Measurements from ENCODE around the gene AGAP1. TPM values are rescaled to one million over a fixed set of nuclear protein-coding genes. Genes with fewer than 3 reads are reported as not detected.

AGAP1 gene
- total RNA-seq, 1 donor from 2014 or later: 43.8 TPM

DNA sequence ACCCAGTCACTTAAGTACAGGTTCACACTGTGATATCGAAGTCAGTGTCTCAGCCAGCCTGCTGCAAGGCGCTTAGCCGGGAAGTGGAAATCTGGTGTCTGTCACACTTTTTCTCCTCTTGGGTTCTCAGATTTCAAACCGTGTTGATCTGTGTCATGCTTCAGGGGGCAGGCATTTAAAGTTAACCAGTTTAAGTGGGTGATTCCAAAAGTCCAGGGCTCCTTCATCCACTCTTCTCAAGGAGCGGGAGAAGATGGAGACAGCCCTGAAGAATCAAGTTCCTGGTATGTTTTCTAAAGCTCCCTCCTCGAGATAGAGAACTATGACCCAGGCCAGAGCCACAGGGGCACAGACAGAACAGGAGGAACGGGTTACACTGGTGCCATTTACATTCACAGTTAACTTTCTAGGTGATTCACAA is 342.7 kb downstream of the AGAP1 start:
- no peak overlapping the region for H3K4me3 Mint-ChIP-seq (ENCODE audit: unreplicated experiment)
- H3K4me1 Mint-ChIP-seq (ENCODE audit: unreplicated experiment): peaks cover 3% of the 10 kb centered on the region
- H3K9me3 Mint-ChIP-seq (ENCODE audit: unreplicated experiment): no peaks in the 10 kb centered on the region
- H3K36me3 Mint-ChIP-seq (ENCODE audit: unreplicated experiment): peaks cover 2% of the 10 kb centered on the region
- TF ChIP-seq, protein P1, sequence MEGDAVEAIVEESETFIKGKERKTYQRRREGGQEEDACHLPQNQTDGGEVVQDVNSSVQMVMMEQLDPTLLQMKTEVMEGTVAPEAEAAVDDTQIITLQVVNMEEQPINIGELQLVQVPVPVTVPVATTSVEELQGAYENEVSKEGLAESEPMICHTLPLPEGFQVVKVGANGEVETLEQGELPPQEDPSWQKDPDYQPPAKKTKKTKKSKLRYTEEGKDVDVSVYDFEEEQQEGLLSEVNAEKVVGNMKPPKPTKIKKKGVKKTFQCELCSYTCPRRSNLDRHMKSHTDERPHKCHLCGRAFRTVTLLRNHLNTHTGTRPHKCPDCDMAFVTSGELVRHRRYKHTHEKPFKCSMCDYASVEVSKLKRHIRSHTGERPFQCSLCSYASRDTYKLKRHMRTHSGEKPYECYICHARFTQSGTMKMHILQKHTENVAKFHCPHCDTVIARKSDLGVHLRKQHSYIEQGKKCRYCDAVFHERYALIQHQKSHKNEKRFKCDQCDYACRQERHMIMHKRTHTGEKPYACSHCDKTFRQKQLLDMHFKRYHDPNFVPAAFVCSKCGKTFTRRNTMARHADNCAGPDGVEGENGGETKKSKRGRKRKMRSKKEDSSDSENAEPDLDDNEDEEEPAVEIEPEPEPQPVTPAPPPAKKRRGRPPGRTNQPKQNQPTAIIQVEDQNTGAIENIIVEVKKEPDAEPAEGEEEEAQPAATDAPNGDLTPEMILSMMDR (IDR thresholded peaks at IDR 0.05): no peak
- no peak overlapping the region for H3K27ac Mint-ChIP-seq (ENCODE audit: unreplicated experiment)
- no peaks in the 10 kb centered on the region for H3K27me3 Mint-ChIP-seq (ENCODE audit: unreplicated experiment)
- no peak for DNase-seq (ENCODE audit: extremely low spot score, unreplicated experiment)

DNA sequence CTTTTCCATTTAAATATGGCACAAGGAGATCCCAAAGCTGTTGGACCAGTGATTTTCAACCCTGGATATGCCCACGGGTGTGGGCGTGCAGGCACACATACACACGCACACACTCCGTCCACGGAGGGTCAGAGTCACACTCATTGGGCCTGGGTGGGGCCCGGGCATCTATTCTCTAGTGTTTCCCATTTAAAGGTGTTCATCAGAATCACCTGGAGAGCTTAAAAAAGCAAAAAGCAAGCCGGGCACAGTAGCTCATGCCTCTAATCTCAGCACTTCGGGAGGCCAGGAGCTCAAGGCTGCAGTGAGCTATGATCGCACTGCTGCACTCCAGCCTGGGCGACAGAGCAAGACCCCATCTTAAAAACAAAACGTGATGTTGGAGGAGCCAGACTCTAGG is 345.4 kb downstream of the AGAP1 start:
- no peaks in the 10 kb centered on the region for H3K36me3 Mint-ChIP-seq (ENCODE audit: unreplicated experiment)
- DNase-seq (ENCODE audit: extremely low spot score, unreplicated experiment): no peak
- TF ChIP-seq, protein P1 (IDR thresholded peaks at IDR 0.05): no peak
- no peak overlapping the region for H3K27ac Mint-ChIP-seq (ENCODE audit: unreplicated experiment)
- no peak overlapping the region for H3K4me3 Mint-ChIP-seq (ENCODE audit: unreplicated experiment)
- no peaks in the 10 kb centered on the region for H3K9me3 Mint-ChIP-seq (ENCODE audit: unreplicated experiment)
- peaks cover 3% of the 10 kb centered on the region for H3K4me1 Mint-ChIP-seq (ENCODE audit: unreplicated experiment)
- no peaks in the 10 kb centered on the region for H3K27me3 Mint-ChIP-seq (ENCODE audit: unreplicated experiment)

DNA sequence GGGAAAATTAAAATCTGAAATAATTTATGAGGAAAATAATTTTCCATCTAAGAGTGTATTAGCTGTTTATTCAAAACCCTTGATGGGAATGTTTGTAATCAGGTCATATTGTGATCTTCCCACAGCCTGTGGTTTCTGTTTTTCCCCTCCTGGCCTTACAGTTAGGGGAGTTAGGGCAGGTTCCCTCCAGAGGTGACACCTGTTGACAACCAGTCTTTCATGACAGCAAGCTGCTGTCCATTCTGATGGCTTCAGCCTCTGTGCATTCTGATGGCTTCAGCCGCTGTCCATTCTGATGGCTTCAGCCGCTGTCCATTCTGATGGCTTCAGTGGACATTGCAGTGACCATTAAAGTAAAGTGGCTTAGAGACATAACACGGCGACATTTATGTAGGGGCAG is 346.1 kb downstream of the AGAP1 start:
- Mint-ChIP-seq H3K4me3 (ENCODE audit: unreplicated experiment) (no peak overlapping the region), H3K4me1 (ENCODE audit: unreplicated experiment) (peaks cover 3% of the 10 kb centered on the region), H3K27me3 (ENCODE audit: unreplicated experiment) (no peaks in the 10 kb centered on the region), H3K36me3 (ENCODE audit: unreplicated experiment) (no peaks in the 10 kb centered on the region), H3K27ac (ENCODE audit: unreplicated experiment) (no peak overlapping the region), H3K9me3 (ENCODE audit: unreplicated experiment) (no peaks in the 10 kb centered on the region)
- DNase-seq (ENCODE audit: extremely low spot score, unreplicated experiment): no peak
- TF ChIP-seq, protein P1 (IDR thresholded peaks at IDR 0.05): no peak

DNA sequence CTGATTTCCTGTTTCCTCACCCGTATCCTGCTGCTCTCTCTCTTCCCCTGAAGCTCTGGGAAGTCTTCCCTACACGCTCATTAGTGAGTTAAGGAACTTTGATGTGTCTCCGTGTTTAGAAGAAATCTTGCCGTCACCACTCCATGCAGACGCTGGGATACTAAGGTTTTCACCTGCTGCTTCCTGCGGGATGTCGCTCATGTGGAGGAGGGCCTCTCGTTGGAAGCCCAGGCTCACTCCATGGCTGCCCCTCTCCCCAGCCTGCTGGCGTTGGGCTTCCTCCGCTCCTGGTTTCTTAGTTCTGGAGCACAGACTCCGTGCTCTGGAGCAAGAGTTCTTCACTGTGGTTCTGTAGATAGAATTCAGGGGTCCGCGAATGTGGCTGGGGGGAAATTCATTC is 348.0 kb downstream of the AGAP1 start:
- no peak overlapping the region for H3K4me3 Mint-ChIP-seq (ENCODE audit: unreplicated experiment)
- H3K36me3 Mint-ChIP-seq (ENCODE audit: unreplicated experiment): no peaks in the 10 kb centered on the region
- no peak overlapping the region for H3K27ac Mint-ChIP-seq (ENCODE audit: unreplicated experiment)
- no peaks in the 10 kb centered on the region for H3K9me3 Mint-ChIP-seq (ENCODE audit: unreplicated experiment)
- TF ChIP-seq, protein P1 (IDR thresholded peaks at IDR 0.05): no peak
- no peak for DNase-seq (ENCODE audit: extremely low spot score, unreplicated experiment)
- no peaks in the 10 kb centered on the region for H3K27me3 Mint-ChIP-seq (ENCODE audit: unreplicated experiment)
- H3K4me1 Mint-ChIP-seq (ENCODE audit: unreplicated experiment): peaks cover 3% of the 10 kb centered on the region

DNA sequence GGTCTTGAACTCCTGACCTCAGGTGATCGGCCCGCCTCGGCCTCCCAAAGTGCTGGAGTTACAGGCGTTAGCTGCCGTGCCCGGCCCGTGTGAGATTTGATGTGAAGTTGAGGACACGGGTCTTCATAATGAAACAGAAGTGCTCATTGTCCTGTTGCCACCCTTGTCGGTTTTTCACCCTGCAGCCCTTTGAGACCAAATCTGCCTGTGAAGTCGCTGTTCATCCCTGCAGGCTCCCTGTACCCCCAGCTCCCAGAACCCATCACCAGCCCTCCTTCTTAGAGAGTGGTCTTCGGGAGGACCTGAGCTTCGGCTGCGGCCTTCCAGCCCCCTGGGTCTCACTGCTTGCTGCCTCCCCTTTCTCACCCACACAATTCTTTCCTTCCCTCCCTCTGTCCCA is 349.1 kb downstream of the AGAP1 start:
- no peaks in the 10 kb centered on the region for H3K27me3 Mint-ChIP-seq (ENCODE audit: unreplicated experiment)
- peaks cover 3% of the 10 kb centered on the region for H3K4me1 Mint-ChIP-seq (ENCODE audit: unreplicated experiment)
- H3K36me3 Mint-ChIP-seq (ENCODE audit: unreplicated experiment): no peaks in the 10 kb centered on the region
- H3K9me3 Mint-ChIP-seq (ENCODE audit: unreplicated experiment): no peaks in the 10 kb centered on the region
- H3K27ac Mint-ChIP-seq (ENCODE audit: unreplicated experiment): no peak overlapping the region
- TF ChIP-seq, protein P1 (IDR thresholded peaks at IDR 0.05): no peak
- no peak overlapping the region for H3K4me3 Mint-ChIP-seq (ENCODE audit: unreplicated experiment)
- DNase-seq (ENCODE audit: extremely low spot score, unreplicated experiment): no peak

Data from osteocyte (in vitro differentiated cells).